ENCODE results near the gene SASH1. TPM values are rescaled to one million over a fixed set of nuclear protein-coding genes. Genes with fewer than 3 reads are reported as not detected.

Gene SASH1
- total RNA-seq, 3 donors from 2014 or later: 0.30 to 0.58 (median 0.46) TPM

DNA sequence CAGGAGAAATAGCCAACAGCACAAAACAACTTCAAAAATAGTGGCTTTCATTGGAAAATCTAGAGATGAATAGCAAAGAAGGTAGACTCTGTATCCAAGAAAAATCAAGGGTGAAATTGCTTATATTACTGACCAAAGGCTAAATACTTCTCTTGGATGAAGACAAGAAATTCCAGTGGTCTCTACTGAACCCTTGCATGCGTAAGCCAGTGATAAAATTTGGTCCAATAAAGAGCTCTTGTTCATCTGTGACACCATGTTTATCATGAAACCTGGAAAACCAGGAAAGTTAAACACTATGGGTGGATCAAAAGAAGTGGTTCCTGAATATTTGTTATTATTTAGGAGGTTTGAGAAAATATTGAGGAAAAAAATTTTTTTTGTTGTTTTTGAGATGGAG lies 25.6 kb upstream of the SASH1 start:
- Mint-ChIP-seq H3K4me3 (no peak overlapping the region), H3K36me3 (ENCODE audit: insufficient read depth) (no peaks in the 10 kb centered on the region), H3K4me1 (ENCODE audit: low read depth) (no peaks in the 10 kb centered on the region), H3K9me3 (no peaks in the 10 kb centered on the region), H3K27me3 (ENCODE audit: low read depth) (no peaks in the 10 kb centered on the region)
- ATAC-seq: no peak
- DNase-seq: no peak

DNA sequence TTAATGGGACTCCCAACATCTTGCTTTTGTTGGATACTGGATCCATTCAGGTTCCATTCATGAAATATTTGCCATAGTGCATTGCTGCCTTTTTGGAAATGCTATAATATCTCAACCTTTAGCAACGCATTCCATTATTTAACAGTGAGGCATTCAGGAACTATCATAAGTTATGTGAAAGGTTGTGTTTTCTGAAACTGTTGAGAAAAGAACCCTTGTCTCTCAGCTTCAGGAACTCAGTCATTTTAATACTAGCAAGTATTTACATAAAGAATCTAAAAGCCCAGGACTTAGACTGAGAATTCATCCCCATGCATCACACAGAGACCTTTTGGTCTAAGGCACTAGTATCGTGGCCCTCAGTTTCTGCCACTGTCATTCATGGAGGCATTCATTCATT lies 24.9 kb upstream of the SASH1 start:
- H3K27me3 Mint-ChIP-seq (ENCODE audit: low read depth): peaks cover 5% of the 10 kb centered on the region
- H3K9me3 Mint-ChIP-seq: no peaks in the 10 kb centered on the region
- H3K4me1 Mint-ChIP-seq (ENCODE audit: low read depth): no peaks in the 10 kb centered on the region
- no peak overlapping the region for H3K4me3 Mint-ChIP-seq
- ATAC-seq: no peak
- H3K36me3 Mint-ChIP-seq (ENCODE audit: insufficient read depth): no peaks in the 10 kb centered on the region
- no peak for DNase-seq

DNA sequence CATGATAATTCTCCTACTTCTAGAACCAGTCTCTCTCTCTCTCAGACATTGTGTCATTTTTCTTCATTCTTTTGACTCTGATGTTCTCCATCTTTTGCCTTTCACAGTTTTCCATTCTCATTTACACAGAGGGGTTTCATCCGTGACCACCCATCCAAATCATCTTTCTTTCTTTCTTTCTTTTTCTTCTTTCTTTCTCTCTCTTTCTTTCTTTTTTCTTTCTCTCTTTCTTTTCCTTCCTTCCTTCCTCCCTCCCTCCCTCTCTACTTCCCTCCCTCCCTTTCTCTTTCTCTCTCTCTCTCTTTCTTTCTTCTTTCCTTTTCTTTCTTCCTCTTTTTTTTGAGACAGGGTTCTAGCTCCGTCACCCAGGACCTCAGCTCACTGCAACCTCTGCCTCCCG lies 19.9 kb upstream of the SASH1 start:
- H3K9me3 Mint-ChIP-seq: peaks cover 5% of the 10 kb centered on the region
- no peak for ATAC-seq
- H3K4me3 Mint-ChIP-seq: no peak overlapping the region
- DNase-seq: no peak
- no peaks in the 10 kb centered on the region for H3K4me1 Mint-ChIP-seq (ENCODE audit: low read depth)
- no peaks in the 10 kb centered on the region for H3K36me3 Mint-ChIP-seq (ENCODE audit: insufficient read depth)
- H3K27me3 Mint-ChIP-seq (ENCODE audit: low read depth): peaks cover 16% of the 10 kb centered on the region

DNA sequence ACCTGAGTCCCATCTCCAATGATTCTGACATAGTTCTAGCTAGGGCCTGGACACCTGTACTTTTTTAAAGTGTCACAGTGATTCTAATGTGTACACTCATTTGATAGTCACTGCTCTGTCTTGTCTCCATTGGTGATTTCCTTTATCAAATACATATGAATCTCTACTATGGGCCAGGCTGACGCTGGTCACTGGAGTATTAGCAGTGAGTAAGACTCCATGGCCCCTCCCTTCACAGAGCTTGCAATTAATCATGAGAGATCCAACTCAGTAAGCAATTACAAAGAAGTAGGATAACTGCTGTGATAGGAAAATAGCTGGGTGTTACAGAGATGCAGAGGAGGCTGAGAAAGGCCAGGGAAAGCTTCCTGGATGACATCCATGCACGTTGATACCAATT lies 19.3 kb upstream of the SASH1 start:
- DNase-seq (no peak), ATAC-seq (no peak)
- Mint-ChIP-seq H3K27me3 (ENCODE audit: low read depth) (peaks cover 16% of the 10 kb centered on the region), H3K4me1 (ENCODE audit: low read depth) (no peaks in the 10 kb centered on the region), H3K36me3 (ENCODE audit: insufficient read depth) (no peaks in the 10 kb centered on the region), H3K9me3 (peaks cover 5% of the 10 kb centered on the region), H3K4me3 (no peak overlapping the region)

DNA sequence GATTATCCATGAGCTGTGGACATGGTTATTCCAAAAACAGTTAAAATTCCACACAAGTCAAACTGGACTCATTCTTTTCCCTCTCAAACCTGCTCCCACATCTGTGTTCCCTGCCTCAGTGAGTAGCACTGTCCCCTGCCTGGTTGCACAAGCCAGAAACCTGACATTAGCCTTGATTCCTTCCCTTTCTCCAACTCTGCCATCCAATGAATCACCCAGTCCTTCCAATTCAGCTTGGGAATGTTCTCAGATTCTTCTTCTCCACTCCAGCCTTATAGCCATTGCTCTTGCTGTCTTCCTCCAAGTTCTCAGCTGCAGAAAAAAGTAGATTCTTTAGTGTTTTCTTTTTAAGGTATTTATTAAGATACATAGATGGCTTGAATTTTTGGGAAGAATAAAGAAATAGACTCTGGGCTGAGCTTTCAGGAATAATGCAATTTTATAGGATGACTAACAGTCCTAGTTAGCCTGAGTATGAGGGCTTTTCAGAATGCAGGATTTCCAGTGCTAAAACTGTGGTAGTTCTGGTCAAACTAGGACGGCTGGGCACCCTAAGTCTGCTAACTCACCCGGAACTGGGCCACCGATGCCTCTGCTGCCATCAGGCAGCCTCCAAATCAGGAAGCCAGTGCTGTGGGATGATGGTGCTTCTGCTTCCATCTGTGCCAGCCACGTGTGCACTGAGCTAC lies 18.2 kb upstream of the SASH1 start:
- no peak for DNase-seq
- Mint-ChIP-seq H3K4me1 (ENCODE audit: low read depth) (no peaks in the 10 kb centered on the region), H3K4me3 (no peak overlapping the region), H3K9me3 (peaks cover 5% of the 10 kb centered on the region), H3K27me3 (ENCODE audit: low read depth) (peaks cover 16% of the 10 kb centered on the region), H3K36me3 (ENCODE audit: insufficient read depth) (no peaks in the 10 kb centered on the region)
- ATAC-seq: no peak

DNA sequence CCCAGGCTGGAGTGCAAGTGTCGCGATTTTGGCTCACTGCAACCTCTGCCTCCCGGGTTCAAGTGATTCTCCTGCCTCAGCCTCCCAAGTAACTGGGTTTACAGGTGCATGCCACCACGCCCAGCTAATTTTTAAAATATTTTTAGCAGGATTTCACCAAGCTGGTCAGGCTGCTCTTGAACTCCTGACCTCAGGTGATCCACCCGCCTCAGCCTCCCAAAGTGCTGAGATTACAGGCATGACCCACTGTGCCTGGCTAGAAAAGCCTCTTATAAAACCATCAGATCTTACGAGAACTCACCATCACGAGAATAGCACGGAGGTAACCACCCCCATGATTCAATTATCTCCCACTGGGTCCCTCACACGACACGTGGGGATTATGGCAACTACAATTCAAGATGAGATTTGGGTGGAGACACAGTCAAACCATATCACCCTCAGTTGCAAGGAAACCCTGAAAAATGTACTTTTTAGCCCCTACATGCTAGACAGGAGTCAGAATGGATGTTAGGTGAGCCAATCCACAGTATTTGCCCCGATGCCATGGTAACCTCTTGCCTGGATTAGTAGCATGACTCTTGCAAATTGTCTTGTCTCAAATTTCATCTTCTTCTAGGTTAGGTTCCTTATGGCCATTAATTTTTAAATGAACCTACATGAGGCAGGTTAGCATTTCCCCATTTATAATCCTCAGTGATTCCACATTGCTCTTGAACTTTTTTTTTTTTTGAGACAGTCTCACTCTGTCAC lies 17.1 kb upstream of the SASH1 start:
- ATAC-seq (no peak), DNase-seq (no peak)
- Mint-ChIP-seq H3K36me3 (ENCODE audit: insufficient read depth) (no peaks in the 10 kb centered on the region), H3K27me3 (ENCODE audit: low read depth) (peaks cover 16% of the 10 kb centered on the region), H3K4me3 (no peak overlapping the region), H3K4me1 (ENCODE audit: low read depth) (no peaks in the 10 kb centered on the region), H3K9me3 (peaks cover 5% of the 10 kb centered on the region)

DNA sequence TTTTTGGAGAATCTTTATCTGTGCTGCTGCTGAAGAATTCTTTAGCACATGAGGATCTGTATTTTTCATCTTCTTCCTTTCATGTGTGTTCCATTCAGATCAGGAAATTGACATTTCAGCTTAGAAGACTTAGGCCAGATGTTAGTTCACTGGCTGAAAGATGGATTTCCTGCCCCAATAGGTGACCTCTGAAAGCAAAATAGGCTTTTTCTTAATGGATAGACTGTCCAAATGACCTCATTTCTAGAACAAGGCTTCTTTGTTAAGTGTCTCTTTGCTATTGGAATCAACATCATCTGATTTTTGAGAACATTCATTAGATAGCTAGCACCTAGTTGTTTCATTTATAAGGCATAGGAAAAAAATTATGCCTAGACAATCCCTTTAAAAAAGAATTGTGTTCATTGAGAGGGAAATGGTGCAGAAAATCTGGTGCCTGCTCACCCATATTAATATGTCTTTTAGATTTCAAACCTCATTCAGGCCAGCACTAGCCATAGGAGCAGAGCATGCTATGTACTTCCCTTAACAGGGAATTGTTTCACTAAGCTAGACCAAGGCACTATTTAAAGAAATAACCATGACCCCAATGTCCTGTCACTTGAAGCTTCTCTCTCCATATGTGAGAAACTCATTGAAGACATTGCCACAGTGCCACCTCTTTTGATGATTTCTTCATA lies 13.6 kb upstream of the SASH1 start:
- Mint-ChIP-seq H3K4me1 (ENCODE audit: low read depth) (no peaks in the 10 kb centered on the region), H3K9me3 (peaks cover 5% of the 10 kb centered on the region), H3K36me3 (ENCODE audit: insufficient read depth) (no peaks in the 10 kb centered on the region), H3K4me3 (no peak overlapping the region), H3K27me3 (ENCODE audit: low read depth) (peaks cover 20% of the 10 kb centered on the region)
- DNase-seq: no peak
- ATAC-seq: no peak

DNA sequence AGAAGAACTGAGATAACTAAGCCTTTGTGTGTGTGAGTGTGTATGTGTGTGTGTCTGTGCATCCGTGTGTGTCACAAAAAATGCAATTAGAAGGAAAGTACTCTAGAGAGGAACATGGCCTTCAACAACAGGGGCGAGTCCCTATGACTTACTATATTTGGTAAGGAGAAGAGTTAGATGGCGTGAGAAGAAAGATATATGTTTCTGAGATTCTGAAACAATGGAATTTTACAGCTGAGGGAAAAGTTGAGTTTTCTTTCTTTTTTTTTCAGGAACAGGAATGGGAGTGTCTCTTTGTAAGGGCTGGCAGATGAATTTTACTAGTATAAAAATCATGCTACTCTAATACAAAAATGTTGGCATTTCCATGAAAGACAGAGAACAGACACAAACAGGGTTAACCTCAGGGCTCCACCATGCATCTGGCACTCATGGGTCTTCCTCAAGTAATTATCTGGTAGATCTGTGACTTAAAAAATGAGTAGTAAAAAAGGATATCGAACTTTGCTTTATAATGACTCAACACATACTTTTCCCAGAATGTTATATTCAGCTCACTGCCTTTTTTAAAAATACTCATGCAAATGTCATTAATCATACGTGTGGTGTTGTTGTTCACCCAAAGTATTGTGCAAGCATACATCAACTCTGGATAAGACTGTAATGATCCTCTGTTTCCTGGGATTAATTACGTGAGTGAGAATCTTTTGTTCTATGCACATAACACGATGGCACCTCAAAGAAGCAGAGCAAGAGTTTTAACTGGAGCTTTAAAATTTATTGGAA lies 12.8 kb upstream of the SASH1 start:
- H3K27me3 Mint-ChIP-seq (ENCODE audit: low read depth): peaks cover 16% of the 10 kb centered on the region

DNA sequence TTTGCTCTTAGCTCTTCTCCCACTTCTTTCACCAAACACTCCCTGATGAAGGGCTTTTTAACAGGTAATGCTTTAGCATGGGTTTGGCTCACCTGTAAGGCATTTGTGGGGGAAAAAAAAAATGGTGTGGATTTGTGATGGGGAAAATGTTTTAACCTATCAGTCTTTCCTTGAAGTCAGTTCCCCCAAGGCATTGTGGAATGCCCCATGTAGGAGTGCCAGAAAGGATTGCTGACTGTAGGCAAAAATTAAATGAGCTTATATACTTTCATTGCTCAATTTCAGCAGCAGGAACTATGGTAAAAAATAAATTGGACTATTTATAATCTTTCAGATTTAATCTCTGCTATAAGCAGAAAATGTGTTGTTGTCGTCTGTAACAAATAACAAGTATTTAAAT lies 10.6 kb upstream of the SASH1 start:
- Mint-ChIP-seq H3K4me1 (ENCODE audit: low read depth) (no peaks in the 10 kb centered on the region), H3K27me3 (ENCODE audit: low read depth) (peaks cover 10% of the 10 kb centered on the region), H3K36me3 (ENCODE audit: insufficient read depth) (no peaks in the 10 kb centered on the region), H3K4me3 (no peak overlapping the region), H3K9me3 (no peaks in the 10 kb centered on the region)
- DNase-seq (no peak), ATAC-seq (no peak)

More for the DNA sequence above, 12.8 kb upstream of the SASH1 start:
- no peak overlapping the region for H3K4me3 Mint-ChIP-seq
- no peaks in the 10 kb centered on the region for H3K4me1 Mint-ChIP-seq (ENCODE audit: low read depth)
- H3K36me3 Mint-ChIP-seq (ENCODE audit: insufficient read depth): no peaks in the 10 kb centered on the region
- DNase-seq (no peak), ATAC-seq (no peak)
- H3K9me3 Mint-ChIP-seq: peaks cover 5% of the 10 kb centered on the region

DNA sequence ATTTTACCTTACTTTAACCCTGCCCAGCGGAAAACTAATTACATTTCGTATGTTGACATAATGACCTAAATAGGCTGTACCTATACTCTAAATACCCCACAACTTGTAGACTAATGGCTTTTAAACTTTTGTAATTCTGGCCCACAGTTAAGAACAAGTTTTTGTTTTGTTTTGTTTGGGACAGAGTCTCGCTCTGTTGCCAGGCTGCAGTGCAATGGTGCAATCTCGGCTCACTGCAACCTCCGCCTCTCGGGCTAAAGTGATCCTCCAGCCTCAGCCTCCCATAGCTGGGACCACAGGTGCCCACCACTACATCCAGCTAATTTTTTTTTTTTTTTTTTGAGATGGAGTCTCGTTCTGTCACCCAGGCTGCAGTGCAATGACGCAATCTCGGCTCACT lies 5.7 kb upstream of the SASH1 start:
- Mint-ChIP-seq H3K4me1 (ENCODE audit: low read depth) (no peaks in the 10 kb centered on the region), H3K27me3 (ENCODE audit: low read depth) (peaks cover 12% of the 10 kb centered on the region), H3K36me3 (ENCODE audit: insufficient read depth) (no peaks in the 10 kb centered on the region), H3K9me3 (no peaks in the 10 kb centered on the region), H3K4me3 (no peak overlapping the region)
- DNase-seq: no peak
- no peak for ATAC-seq

DNA sequence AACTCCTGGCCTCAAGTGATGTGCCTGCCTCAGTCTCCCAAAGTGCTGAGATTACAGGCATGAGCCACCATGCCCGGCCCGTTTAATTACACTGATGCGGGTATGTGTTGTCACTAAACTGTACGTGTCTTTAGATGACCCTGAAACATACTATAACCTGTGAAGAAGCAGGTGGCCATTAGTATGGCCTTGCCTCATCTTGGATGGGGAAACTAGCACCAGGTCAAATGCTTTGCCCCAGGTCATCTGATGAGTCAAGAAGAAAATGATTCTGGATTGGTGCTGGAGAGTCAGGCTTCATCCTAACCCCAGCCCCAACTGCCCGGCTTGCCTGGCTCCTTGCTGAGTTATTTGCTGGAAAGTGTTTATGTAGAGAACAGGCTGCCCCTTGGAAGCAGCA lies 2.9 kb upstream of the SASH1 start:
- H3K27me3 Mint-ChIP-seq (ENCODE audit: low read depth): peaks cover 26% of the 10 kb centered on the region
- H3K9me3 Mint-ChIP-seq: no peaks in the 10 kb centered on the region
- DNase-seq (no peak), ATAC-seq (no peak)
- no peaks in the 10 kb centered on the region for H3K36me3 Mint-ChIP-seq (ENCODE audit: insufficient read depth)
- H3K4me1 Mint-ChIP-seq (ENCODE audit: low read depth): peaks cover 8% of the 10 kb centered on the region
- no peak overlapping the region for H3K4me3 Mint-ChIP-seq

DNA sequence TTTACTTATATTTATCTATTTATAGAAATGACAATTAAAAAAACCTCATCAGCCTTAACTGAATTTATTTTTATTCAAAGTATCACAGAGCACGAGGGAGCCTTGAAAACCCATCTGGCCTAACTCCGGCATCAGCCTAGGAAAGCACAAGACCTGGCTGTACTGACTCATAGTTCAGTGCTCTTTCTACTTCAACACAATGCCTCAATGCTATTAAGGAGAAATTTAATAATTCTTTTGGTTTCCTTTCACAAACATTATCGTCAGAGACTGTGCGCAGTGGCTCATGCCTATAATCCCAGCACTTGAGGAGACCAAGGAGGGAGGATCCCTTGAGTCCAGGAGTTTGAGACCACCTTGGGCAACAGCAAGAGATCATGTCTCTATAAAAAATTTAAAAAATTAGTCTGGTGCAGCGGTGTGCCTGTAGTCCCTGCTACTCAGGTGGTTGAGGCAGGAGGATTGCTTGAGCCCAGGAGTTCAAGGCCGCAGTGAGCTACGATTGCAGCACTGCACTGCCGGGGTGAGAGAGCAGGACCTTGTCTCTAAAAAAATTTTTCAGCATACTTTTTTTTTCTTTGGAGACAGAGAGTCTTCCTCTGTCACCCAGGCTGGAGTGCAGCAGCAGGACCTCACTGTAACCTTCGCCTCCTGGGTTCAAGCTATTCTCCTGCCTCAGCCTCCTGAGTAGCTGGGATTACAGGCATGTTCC lies 1.9 kb upstream of the SASH1 start:
- Mint-ChIP-seq H3K36me3 (ENCODE audit: insufficient read depth) (no peaks in the 10 kb centered on the region), H3K4me1 (ENCODE audit: low read depth) (peaks cover 8% of the 10 kb centered on the region), H3K9me3 (no peaks in the 10 kb centered on the region), H3K4me3 (no peak overlapping the region), H3K27me3 (ENCODE audit: low read depth) (peaks cover 33% of the 10 kb centered on the region)
- no peak for ATAC-seq
- DNase-seq: no peak

DNA sequence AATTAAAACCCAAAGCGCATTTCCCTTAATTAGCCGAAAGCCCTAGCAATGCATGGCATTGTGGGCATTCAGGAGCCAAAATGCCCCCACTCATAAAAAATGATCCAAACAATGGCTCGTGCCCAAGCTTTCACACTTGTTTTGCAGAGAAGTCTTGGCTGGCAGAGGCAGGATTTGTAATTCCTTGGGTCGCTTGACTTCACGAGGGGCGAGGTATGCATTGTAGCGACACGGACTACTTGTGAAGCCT lies 613 bp upstream of the SASH1 start:
- peak overlapping the region; percentile 56 for H3K4me3 Mint-ChIP-seq
- H3K27me3 Mint-ChIP-seq (ENCODE audit: low read depth): peaks cover 37% of the 10 kb centered on the region
- no peaks in the 10 kb centered on the region for H3K36me3 Mint-ChIP-seq (ENCODE audit: insufficient read depth)
- no peaks in the 10 kb centered on the region for H3K9me3 Mint-ChIP-seq
- H3K4me1 Mint-ChIP-seq (ENCODE audit: low read depth): peaks cover 8% of the 10 kb centered on the region
- ATAC-seq (no peak), DNase-seq (no peak)
